GM11168 (cell line): ENCODE results near the gene MAPK11.

Experiments
- in situ Hi-C: fragments of 300-500 bp; cut with MboI; formaldehyde crosslinking; loops from one replicate; pipeline ENCODE4 v1.12.0; 2022; ENCODE audit warnings: low sequenced_read_pairs; ENCODE audit not compliant: unreplicated experiment

Gene MAPK11

DNA sequence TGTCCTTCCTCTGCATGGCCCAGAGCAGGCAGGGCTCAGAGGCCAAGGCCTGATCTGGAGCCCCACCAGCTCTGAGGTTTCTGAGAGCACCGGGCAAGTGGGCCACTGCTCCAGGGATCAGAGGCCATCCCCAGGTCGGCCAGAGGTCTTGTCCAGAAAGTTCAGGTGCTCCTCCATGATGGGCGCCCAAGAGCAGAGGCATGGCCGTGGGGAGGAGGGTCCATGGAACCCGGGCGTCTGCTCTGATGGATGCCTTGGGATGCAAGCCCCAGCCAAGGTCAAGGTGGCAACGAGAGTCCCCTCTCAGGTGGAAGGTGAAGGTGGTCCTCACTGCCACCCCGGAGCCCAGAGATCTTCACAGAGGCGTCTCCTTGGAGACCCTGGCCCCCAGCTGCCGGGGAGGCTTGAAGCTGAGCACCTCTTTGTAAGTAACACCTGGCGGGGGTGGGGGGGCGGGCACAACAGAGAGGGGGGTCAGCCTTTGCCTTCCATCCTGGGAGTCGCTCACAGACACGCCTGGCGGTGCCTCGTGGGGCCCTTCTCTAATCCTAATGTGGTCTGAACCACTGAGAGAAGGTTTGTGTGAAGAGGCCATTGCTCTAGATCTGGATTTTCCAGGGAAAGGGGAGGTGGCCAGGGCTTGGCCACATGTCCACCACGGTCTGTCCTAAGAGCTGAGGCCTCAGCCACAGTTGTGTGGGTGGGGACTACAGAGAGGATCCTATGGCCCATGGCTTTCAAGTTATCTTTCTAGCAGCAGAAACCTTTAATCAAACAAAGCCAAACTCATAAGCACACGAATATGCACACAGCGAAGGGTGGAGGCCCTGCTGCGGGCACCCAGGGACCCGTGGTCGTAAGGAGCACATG is 16.9 kb downstream of the MAPK11 start:
- in situ Hi-C loops: no loop called here

DNA sequence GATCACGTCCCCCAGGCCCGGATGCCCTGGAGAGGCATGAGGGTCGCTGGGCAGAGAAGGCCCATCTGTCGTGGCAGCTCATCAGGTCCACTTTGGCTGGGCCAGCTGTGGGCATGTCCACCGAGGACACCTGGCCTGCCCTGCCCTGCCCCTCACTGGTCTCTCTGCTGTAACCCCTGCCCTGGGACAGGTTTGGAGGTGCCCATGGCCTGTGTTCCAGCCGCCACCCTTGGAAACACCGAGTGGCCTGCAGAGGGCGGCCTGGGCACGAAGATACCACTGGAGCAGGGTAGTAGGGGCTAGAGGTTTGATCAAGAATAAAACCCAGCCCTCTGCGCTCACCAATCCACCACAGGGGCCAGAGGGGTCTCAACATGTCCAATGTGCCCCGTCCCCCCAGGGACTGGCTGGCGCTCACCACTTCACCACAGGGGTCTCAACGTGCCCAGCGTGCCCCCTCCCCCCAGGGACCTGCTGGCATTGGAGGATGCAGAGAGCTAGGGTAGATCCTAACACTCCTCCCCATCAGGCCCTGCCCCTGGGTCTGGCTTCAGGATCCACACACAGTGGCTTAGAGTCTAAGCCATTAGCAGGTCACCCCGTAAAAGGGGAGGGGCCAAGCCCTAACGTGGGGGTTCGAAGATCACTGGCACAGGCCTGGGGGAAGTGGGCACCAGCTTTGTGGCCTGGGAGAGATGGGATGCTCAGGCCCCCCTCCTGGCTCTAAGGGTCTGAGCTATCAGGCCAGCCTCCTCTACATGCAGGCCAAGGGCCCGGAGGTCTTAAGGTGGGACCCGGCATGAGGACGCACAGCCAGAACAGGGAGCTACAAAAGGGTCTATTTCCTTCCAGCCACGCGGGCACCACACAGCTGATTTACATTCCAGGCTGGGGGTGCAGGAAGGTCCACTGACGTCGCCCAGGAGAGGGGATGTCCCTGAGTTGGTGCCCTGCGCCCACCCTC is 17.8 kb downstream of the MAPK11 start:
- in situ Hi-C loops: no loop called here

DNA sequence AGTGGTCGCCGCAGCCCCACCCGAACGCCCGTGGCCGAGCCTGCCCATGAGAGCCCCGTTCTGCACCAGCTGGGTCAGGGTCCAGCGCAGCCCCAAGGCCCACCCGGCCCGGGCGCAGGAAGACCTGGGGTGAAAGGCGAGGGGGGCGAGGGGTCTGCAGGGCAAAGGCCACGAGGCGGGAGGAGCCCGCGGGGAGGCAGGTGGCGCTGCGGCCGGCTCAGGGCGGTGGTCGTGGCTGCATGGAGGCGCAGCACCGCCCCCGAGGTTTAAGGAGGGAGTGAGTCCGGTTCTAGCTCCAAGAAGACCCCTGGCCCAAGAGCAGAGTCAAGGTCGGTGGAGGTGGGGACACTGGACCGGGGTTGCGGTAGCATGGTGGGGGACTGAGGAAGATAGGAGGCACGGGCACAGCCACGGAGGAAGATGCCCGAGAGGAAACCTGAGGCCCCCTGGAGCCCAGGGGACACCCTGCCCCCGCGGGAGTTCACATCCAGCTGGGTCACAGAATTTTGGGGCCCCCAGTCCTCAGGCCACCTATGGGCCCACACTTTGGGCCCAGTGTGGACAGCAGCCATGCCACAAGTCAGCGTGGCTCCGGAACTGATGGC is 18.6 kb downstream of the MAPK11 start:
- in situ Hi-C loops: no loop called here

DNA sequence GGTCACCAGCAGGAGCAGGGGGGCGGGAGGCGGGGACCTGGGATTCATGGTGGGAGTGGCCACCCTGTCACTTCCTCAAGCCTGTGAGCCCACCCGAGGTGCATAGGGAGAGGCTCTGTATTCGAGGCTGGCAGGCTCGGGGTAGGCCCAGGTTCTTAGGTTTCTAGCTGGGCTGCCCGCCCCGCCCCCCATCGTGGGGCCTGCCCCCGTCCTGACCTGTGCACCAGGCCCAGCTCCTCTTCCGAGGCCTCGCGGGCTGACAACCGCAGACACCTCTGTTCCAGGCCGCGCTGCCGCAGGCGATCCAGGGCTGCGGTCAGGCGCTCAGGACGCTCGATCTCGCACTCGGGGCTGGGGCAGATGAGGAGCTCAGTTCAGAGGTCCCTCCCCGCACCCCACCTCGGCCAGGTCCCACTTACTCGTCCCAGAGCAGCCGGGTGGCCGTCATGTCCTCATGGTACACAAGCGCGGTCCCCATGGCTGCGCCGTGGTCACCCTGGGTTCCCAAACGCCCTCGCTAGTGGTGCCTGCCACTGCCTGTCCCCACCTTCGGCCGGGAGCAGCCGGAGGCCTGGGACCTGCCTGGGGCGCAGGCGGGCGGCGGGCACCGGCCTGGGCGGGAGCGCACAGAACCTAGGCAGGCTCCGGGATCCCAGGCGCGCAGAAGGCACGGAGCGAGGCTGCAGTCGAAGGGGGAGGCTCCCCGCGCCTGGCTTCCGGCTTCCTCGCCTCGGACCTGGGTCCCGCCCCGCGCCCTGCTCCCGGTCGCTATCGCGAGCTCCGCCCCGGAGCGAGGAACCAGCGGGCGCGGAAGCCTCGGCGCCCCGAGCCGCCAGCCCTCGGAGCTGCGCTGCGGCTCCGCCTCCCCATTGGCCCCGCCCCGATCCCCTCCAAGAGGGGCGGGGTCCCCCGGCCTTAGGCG is 19.4 kb downstream of the MAPK11 start, which contains the start of gene HDAC10:
Gene HDAC10, minus strand, starts transcription at position 711 of the 922 bp plus-strand sequence. Its CDS starts 233 bp downstream, at position 478.
- in situ Hi-C loops: no loop called here

DNA sequence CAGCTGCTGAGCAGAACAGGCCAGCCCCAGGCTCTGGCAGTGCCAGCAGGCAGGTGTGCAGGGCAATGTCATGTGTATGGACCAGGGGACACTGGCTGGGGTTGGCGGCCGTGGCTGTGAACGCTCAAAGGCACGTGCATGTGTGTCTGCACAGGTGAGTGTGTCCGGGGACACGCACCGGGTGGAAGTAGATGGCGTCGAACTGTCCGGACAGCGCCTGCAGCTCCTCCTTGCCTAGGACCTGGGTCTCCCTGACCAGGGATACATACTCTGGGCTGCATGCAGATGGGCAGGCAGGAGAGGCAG is 20.0 kb downstream of the MAPK11 start:
- in situ Hi-C loops: no loop called here

DNA sequence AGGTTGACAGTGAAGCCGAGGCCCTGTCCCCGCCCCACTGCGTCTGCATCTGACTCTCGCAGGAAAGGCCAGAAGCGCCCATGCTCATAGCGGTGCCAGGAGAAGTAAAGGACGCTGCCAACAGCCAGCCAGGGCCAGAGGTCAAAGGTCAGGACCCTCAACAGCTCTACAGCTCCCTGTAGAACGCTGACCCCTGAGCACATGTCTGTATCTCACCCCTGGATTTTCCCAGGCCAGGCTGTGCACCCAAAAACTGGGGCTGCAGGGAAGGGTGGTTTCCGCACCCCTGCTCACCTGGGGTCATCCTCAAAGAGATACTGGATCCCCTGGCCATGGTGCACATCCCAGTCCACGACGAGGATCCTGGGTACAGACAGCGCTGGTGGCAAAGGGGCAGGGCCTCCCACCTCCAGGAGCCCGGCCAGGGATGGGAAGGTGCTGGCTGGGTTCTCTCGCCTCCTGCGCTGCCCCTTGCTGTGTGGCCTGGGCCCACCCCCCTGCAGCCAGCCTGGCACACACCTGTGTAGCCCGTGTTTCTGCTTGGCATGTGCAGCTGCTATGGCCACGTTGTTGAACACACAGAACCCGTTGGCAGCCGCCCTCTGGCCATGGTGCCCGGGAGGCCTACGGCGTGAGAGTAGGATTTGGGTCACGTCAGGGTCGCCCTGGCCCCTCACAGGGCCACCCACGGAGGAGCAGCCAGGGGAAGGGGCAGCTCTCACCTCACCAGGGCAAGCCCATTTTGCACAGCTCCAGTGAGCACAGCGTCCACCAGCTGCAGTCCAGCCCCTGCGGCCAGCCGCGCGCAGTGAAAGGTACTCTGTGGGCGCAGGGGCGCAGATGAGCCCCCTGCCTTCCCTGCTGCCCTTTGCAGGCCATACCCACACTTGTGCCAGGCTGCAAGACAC is 20.6 kb downstream of the MAPK11 start:
- in situ Hi-C loops: no loop called here

DNA sequence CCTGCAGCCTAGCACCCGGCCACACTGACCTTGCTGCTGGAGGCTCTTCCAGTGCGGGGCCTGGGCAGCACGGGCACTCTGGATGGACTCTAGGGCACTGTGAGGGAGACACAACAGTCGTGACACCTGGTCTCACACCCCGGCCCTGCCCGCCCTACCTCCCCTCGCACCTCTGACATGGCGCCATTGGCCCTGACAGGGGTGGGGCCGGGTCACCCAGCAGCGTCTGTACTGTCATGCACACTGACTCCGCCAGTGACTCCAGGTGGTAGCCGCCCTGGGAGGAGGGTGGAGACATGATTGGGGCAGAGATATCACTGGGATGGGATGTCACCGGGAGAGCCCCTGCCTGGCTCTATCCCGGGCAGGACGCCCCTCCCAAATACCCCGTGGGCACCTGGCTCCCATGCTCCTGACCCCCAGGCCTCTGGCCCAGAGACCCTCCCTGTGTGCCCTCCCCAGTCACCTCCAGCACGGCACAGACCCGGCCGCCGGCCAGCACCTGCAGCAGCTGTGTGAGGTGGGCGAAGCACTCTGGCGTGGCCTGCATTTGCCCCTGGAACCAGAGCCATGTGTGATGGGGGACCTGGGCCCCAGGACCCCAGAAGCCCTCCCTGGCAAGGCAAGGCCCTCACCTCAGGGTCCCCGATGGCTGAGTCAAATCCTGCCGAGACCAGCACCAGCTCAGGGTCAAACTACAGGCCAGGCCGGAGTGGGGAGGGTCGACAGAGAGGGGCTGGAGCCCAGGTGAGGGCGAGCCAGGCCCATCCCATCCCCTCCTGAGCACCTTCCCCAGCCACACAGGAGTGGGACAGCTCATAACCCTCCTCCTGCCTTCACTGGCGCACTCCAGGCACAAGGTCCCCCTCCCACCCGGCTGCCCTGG is 21.7 kb downstream of the MAPK11 start:
- in situ Hi-C loops: no loop called here

DNA sequence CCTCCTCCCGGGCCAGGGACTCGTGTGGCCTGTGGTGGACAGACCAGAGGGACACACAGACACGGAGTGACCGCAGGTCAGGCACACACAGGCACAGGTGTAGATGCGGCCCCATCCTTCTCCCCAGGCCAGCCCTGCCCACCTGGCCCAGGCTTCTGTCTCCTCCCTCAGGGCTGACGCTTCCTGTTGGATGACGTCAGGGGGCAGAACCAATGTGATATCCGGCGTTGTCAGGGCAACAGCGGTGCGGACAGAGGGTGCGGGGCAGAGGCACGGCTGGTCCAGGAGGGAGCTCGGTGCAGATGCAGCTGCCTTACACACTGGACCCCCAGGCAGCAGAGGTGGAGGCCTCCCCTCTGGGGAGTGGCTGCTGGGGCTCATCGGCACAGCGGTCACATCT is 22.4 kb downstream of the MAPK11 start:
- in situ Hi-C loops: no loop called here

DNA sequence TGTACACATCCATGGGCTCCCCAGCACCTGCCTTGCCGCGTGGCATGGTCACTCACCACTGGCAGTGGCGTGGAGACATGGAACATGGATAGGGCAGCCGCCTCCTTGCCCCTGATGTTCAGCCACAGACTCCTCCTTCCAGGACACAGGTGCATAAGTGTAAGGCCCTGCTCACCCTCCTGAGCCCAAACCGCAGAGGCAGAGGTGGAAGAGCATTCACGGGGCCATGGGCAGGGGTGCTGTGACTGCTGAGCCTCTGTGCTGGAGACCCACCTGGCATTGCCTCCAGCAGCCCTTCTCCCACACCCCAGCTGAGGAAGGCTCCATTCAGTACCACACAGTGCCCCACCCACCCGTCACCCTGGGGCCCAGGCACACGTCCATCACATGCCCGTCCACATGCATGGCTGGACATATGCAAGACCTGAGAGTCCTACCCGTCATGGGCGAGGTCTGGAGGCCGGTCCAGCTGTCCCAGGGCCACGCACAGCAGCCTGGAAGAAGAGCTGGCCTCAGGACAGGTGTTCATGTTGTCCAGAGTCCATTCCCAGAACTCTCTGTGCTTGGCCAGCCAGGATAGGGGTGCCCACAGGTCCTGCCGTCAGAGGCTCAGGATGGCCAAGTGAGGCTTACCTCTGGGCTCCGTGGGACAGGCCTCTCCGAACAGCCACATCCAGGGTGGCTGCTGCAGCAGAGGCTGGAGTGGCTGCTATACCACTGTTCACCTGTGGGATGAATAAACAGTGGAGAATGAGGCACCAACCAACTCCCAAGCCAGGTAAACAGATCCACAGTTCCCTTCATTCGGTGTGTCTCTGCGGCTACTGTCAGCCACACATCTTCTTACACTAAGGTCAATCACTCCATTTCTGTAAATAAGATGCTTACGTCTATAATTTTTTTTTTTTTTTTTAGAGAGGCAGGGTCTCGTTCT is 23.7 kb downstream of the MAPK11 start:
- in situ Hi-C loops: no loop called here

DNA sequence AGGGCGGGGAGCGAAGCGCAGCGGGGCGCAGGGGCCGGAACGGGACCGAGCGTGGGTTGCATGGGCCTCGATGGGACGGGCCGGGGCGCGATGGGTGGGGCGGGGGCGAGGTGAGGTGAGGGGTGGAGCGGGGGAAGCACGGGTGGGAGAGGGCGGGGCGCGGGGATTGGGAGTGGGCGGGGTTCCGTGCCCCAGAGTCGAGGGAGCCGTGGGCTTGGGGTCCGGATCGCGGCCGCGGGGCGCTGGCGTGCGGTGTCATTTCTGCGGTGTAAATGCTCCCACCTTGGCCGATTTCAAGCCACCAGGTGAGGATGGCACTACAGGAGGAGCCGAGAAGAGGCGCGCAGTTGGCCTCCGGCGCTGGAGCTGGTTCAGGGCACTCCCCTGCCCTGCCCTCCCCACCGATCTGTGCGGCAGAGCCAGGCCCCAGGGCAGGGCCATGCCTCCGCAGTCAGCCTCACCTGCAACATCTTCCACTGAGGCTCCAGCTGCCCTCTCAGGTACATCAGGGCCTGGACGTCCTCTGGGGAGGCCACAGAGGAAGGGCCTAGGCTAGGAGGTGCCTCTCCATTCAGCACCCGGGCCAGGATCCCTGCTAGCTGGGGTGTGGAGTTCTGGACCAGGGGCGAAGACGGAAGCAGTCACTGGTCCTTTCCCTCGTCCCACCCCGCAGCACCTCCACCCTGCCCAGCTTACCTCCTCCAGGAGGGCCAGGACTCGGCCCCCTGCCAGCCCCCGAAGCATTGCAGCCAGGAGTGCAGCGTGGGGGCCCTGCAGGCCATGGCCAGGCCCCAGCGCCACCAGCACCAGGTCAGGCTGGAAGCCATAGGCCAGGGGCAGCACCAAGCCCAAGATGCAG is 24.7 kb downstream of the MAPK11 start:
- in situ Hi-C loops: no loop called here

DNA sequence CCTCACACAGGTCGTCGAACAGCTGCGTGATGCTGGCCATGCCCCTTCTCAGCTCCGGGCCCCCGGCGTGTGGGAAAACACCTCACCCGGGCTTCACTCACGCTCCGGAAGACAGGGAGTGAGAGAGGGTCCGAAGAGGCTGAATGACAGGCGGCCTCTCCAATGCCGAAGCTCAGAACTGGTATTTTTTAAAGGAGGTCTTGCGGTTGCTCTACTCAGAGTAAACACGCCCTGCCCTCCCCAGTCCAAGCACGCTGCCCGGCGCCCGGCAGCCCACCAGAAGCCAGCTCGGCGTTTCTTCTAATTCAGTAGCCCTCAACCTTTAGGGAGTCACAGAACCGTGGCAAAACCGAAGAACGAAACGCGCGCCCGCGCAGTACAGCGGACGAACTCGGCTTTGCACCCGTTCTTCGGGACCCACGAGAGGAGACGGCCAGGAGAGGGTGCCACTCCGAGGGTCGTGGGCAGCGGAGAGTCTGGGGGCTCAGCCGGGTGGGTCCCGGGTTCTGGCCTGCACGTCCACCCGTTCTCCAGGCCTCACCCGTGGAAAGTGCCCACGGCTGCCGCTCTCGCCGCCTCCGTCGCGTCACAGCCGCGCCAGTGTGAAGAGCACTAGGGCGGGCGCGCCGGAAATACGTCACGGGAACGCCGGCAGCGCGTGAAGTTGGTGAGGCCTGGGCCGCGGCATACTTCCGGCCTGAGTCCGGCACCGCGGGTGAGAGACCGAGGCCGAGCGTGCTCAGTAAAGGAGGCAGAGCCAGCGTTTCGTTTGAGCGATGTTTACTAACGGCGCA is 25.6 kb downstream of the MAPK11 start, which contains the start of gene TUBGCP6:
Gene TUBGCP6, minus strand, starts transcription at position 604 of the 794 bp plus-strand sequence. Its CDS starts 564 bp downstream, at position 40.
- in situ Hi-C loops: no loop called here

DNA sequence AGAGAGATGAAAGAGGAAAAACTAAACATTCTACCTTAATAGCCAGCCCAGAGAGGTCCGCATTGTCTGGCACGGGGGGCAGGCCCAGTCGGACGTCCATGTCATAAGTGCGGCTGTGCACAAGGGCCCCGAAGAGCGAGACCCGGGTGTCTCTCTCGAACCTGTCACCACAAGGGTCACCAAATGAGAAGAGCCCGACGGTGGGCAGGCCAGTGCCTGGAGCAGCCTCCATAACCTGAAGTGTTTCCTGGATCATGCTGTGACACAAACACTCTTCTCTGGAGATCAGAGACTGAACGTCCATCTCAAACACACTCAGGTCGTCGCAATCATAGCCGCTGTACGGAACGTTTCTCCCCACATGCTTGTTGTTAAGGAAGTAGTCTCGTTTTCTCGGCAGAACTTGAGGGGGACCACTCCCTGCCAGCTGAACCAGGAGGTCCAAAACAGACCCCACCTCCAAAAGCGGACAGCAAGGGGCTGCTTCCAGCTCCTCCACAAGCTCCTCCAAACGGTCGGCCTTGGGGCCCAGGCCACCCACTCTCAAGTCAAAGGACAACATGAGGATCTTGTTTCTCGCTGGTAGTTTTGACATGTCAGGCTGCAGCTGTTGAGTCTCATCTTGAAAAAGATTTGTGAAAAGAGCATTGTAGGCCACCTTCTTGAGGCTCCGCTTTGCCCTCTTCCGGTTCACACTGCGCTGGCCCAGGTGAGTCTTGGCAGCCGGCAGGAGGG is 26.3 kb downstream of the MAPK11 start:
- in situ Hi-C loops: no loop called here

DNA sequence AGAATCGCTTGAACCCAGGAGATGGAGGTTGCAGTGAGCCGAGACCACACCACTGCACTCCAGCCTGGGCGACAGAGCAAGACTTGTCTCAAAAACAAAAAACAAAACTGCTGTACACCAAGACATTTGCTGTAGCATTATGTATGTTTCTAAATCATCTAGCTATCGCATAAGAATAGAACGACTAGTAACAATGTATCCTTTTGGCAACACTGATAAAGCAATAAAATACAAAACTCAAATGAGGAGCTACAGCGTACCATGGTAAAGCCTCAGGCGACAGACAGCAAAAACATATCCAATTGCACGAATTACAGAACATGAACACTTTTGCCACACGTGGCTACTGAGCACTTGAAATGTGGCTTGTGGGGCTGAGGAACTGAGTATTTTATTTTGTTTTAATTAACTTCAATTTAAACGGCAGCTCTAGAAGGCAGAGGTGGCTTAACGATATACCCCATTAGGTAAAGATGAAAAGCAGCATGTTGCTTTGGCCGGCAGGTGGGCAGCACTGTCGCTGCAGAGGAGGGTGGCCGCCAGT is 27.7 kb downstream of the MAPK11 start:
- in situ Hi-C loops: no loop called here

DNA sequence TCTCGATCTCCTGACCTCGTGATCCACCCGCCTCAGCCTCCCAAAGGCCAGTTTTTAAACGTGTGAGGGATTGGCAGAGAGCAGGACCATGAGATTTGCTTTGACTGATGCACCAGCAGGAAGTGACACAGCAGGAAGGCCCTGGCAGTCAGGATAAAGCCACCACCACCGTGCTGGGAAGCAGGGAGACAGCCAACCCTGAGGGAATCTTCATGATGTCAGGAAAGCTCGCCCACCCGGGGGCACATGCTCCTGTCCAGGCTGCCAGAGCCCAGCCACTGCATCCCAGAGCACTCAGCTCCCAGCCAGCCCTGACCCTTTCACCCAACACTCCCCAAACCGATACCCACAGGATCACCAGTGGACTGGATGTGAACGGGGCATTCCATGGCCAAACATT is 31.4 kb downstream of the MAPK11 start:
- in situ Hi-C loops: no loop called here
